ENCODE results near the gene GNAO1.

DNA sequence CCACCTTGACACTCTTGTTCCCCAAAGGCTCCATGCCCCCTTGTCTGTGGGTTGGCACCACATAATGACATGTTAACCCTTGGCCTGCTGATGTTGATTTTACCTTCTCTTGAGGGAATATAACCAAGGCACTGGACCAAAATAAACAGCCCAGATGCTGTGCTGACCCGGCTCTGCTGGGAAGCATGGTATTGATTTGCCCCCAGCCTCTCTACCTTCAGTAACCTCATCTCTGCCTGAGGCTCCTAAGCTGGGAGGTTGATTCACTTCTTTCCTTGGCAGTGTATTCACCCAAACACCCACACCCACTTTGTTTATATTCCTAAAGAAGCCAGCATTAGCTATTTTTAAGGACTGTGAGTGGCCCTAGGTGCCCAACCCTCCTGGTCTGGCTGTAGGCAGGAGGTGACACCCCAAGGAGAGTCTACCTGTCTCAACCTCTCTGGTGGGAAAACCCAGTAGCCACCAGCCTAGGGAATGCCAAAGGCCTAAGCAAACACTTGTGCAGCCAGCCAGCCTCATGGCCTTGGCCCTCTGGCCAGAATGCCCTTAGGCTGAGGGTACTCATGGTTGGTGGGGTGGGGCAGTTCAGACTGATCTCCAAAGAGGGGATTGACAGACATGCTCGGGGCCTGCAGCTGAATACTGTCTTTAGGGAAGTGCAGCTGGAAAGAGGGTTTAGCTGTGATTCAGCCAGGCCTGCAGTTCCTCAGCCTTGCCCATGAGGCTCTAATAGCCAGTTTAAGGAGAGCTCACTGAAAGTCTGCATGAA is 42.7 kb downstream of the GNAO1 start:
- TF ChIP-seq EZH2 (conservative IDR thresholded peaks at IDR 0.05; ENCODE audit: low read depth, low read length) (no peak), NCOA2 (CRISPR knock-in tag; IDR thresholded peaks at IDR 0.05) (no peak), ZNF850 (CRISPR knock-in tag; conservative IDR thresholded peaks at IDR 0.05) (no peak), CBX5 (CRISPR knock-in tag; IDR thresholded peaks at IDR 0.05; ENCODE audit: borderline replicate concordance) (no peak), CHD2 (IDR thresholded peaks at IDR 0.05; ENCODE audit: low read depth, low read length) (no peak), MYC (CRISPR knock-in tag; IDR thresholded peaks at IDR 0.05; ENCODE audit: borderline replicate concordance) (no peak), HCFC1 (IDR thresholded peaks at IDR 0.05; ENCODE audit: low read depth, low read length) (no peak)
- TF ChIP-seq, protein P1, sequence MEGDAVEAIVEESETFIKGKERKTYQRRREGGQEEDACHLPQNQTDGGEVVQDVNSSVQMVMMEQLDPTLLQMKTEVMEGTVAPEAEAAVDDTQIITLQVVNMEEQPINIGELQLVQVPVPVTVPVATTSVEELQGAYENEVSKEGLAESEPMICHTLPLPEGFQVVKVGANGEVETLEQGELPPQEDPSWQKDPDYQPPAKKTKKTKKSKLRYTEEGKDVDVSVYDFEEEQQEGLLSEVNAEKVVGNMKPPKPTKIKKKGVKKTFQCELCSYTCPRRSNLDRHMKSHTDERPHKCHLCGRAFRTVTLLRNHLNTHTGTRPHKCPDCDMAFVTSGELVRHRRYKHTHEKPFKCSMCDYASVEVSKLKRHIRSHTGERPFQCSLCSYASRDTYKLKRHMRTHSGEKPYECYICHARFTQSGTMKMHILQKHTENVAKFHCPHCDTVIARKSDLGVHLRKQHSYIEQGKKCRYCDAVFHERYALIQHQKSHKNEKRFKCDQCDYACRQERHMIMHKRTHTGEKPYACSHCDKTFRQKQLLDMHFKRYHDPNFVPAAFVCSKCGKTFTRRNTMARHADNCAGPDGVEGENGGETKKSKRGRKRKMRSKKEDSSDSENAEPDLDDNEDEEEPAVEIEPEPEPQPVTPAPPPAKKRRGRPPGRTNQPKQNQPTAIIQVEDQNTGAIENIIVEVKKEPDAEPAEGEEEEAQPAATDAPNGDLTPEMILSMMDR (CRISPR knock-in tag; IDR thresholded peaks at IDR 0.05), result no peak

Data from HepG2 (cell line).